Prostate gland (tissue), 2 donors: ENCODE results near the gene ICA1.

Source experiments
- CTCF ChIP-seq, 4 experiments: fragments of 200-600 bp in 2 of 4; fragments of 450-650 bp in 2 of 4; sonication (generic) in 2 of 4; IDR thresholded peaks; 1 replicate in 3 of 4; 2 replicates in 1 of 4; pipeline ENCODE4 v1.5.1; 2016 to 2019; ENCODE audit warnings: antibody characterized with exemption in 4 of 4, mild to moderate bottlenecking in 2 of 4, moderate library complexity in 2 of 4
- POLR2A ChIP-seq: fragments of 450-650 bp; IDR thresholded peaks from one replicate; pipeline ENCODE4 v1.6.1; 2016; ENCODE audit warnings: antibody characterized with exemption, mild to moderate bottlenecking
- POLR2AphosphoS5 ChIP-seq: sonication (generic); formaldehyde crosslinking; IDR thresholded peaks from one replicate; pipeline ENCODE4 v1.6.1; 2017; ENCODE audit warnings: antibody characterized with exemption

- no peak for TF ChIP-seq CTCF (IDR thresholded peaks at IDR 0.05)
- no peak for TF ChIP-seq POLR2A
- TF ChIP-seq POLR2AphosphoS5: no peak
These were observed 29.6 kb upstream of the ICA1 start for GRCh38 chr7:8291397-8292141.
